GM21825 (cell line): ENCODE measurements around the gene RNF123.

Experiments used
- ATAC-seq: cut with Tn5 transposase; IDR thresholded peaks from one replicate; pipeline ENCODE4 v1.9.1; 2021; ENCODE audit warnings: mild to moderate bottlenecking, moderate library complexity; ENCODE audit not compliant: unreplicated experiment

RNF123 gene

DNA sequence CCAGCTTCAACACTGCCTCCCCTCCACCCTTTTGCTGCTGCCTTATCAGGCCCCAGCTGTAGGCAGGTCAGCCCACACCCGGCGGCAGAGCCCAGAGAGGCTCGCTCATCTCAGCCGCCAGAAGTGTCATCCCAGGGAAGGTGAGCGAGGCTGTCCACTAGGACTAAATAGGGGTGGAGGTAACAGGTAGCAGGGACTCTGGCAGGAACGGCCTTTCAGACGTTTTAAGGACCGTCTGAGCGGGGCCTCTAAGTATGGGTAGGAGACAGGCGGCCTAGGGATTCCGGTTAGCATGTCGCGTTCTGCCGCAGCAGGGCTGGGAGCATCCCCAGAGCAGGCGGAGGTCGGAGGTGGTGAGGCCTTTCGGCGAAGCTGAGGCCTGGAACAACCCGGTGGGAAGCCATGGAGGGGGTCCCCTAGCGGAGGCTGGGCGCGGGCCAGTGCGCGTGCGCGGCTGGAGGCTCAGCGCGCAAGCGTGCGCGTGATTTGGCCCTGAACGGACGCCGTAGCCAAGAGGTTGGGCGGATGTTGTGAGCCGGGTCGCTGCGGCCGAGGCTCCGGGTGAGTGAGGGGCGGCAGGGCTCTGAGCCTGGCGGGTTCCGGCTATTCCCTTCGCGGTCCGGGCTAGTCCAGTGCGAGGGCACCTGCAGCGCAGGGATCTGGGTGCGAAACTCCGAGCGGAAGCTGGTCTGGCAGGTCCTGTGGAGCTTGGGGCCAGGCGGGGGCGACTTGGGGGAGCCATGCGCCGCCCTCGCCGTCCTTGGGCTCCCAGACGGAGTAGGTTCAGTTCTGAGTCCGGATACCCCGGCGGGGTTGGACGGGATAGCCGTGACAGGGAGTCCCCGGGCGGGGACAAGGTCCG, at the start of gene RNF123, which contains the start of gene MST1:
Gene RNF123, plus strand, starts transcription at position 512 of the 862 bp plus-strand sequence. CDS start 1,609 bp downstream, outside the sequence.
Gene MST1, minus strand, starts transcription at position 429 of the 862 bp plus-strand sequence. CDS start 783 bp downstream, outside the sequence.
- ATAC-seq, result peak; percentile 48

DNA sequence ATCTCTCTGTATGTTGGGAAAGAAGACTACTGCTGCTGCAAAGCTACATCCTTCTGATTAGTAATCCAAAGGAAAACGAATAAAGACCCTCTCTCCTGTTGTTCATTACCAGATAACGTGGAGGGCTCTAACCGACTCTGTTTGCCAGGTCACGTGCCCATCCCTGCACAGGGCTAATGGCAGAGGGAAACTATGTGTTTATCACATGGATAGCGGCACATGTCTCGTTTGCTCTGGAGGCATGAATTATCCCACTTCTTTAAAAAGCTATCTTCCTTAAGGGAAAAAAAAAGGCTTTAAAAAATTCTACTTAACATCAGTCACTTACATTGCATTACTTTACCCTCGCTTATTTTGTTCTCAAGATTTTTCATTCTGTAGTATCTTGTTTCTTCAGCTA, 48.1 kb upstream of the RNF123 start:
- ATAC-seq, result no peak

DNA sequence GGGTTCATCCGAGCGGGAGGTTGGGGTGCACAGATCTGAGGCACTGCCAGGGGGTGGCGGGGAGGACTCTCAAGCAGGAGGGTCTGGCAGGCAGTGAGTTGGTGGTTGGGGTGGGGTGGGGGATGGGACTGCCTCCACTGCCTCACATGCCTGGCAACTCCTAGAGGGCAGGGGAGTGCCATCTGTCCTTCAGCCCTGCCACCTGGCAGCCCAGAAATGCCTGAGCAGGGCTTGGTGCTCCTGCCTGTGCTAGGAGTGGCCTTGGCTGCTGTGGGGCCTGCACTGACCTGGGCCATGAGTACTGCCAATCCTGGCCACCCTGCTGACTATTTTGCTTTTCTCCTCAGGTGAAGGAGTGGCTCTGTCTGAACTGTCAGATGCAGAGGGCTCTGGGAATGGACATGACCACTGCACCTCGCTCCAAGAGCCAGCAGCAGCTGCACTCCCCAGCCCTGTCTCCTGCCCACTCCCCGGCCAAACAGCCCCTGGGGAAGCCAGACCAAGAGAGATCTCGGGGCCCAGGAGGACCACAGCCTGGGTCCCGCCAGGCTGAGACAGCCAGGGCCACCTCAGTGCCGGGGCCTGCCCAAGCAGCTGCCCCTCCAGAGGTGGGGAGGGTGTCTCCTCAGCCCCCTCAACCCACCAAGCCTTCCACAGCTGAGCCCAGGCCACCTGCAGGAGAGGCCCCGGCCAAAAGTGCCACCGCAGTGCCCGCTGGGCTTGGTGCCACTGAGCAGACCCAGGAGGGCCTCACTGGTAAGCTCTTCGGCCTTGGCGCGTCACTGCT, 47.2 kb upstream of the RNF123 start:
- ATAC-seq, result no peak

DNA sequence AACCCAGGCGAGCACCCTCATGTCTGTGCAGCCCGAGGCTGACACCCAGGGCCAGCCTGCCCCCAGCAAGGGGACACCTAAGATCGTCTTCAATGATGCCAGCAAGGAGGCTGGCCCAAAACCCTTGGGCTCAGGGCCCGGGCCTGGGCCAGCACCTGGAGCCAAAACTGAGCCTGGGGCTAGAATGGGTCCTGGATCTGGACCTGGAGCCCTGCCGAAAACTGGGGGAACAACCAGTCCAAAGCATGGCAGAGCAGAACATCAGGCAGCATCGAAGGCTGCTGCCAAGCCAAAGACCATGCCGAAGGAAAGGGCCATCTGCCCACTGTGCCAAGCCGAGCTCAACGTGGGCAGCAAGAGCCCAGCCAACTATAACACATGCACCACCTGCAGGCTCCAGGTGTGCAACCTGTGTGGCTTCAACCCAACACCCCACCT, 46.6 kb upstream of the RNF123 start:
- ATAC-seq, result no peak

DNA sequence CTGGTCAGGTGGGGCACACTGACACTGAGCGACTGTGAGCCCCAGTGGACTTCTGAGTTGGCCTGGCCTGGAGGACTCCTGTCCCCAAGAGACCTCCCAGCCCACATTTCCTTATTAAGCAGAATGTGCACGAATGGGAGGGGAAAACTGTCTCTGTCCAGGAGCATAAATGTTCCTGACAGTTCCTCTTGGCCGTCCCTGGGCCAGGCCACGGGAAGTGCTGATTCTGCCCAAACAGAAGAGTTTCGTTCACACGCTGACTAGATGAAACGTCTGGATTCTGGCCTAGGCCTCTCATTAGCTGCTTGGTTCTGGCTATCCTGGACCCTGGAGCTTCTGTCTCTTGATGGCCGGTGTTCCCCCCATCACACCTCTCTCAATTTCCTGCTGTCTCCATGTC, 44.7 kb upstream of the RNF123 start:
- ATAC-seq, result no peak

DNA sequence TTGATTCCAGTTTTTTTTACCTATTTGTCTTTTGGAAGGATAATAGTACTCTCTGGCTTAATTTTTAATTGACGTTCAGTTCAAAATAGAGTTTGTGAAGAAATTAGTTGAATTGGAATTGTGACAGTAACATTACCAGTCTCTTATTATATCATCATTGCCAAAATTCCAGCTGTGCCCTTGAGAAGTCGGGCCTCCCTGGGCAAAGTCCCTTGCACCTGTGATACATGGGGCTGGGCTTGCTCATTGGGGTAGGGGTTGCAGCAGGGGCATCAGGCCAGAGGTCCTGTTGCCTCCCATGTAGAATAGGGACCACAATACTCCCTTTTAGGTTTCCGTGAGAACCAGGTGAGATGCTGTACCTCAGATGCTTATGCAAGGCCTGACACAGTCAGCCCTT, 43.1 kb upstream of the RNF123 start:
- no peak for ATAC-seq

DNA sequence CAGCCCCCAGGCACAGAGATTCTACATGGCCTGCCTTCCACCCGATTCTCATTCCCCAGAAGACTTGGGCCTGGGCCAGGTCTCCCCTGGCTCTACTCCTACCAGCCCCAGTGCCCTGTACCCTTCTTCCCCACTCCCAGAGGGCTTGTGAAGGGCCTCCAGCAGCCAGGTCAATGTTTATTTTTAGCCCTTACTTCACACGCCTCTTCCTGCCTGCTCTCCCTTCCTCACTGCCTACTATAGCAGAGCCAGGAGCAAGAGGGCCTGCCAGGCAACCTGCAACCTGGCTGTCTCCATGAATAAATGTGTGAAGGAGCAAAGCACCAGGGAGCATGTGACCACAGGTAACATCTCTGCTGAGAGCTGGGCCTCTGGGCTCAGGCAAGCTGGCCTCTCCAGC, 41.6 kb upstream of the RNF123 start:
- no peak for ATAC-seq

DNA sequence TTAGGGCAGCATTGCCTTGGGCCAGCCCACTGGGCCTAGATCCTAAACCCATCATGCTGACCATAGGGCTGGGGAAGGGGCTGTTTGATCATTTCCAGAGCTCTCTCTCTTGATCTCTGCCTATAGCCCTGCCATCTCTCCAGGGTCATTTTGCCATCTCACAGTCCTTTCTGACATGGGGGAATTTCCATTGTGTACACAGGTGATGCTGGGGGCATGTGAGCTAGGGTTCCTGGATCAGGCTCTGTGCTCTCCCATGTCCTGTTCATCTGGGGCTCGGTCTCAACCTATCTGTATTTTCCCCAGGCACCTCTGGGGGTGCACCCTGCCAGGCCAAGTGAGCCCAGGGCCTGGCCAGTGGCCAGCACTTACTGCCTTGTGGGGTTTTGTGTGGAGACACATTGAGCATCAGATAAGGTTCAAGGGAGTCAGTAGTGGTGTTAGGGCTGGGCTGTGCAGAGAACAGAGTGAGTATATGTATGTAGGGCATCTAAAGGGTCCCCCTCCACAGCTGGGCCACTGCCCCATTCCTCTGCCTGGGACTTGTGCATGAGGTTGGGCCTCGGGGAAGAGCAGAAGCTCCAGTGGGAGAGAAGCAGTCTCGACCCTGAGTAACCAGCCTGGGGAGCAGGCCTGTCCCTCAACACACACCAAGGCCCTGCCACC, 40.9 kb upstream of the RNF123 start:
- no peak for ATAC-seq

DNA sequence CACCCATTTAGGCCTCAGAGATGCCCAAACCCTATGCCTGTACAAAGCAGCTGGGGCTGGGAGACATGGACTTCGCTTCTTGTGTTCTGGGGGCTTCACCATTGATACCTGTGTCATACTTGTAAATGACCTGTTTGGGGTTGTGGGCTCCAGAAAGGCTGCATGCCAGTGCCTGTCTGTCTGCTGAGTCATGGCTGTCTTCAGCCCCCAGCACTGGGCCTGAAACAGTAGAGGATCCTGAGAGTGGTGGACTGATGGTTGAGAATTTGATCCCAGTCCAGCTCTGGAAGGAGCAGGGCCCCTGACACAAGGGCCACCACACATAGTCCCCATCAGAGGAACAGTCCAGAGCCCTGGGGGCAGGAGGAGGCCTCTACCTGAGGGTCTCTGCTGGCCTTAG, 39.8 kb upstream of the RNF123 start:
- no peak for ATAC-seq

DNA sequence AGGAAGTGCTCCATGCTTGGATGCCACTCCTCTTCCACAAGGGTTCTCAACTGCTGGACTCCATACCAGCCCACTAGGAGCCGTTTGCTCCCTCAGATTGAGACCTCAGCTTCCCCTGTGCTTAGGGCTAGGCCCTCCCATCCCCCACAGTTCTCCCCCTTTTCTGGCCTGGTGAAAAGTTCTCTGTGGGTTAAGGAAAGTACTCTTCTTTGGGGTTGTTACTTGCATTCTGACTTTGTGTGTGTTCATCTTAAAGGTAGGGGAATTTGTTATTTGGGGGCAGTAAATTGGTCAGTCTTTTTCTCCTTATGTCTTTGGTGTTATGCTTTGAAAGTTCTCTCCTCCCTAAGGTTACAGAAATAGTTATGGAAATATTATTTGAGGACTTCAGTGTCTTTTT, 39.2 kb upstream of the RNF123 start:
- no peak for ATAC-seq

DNA sequence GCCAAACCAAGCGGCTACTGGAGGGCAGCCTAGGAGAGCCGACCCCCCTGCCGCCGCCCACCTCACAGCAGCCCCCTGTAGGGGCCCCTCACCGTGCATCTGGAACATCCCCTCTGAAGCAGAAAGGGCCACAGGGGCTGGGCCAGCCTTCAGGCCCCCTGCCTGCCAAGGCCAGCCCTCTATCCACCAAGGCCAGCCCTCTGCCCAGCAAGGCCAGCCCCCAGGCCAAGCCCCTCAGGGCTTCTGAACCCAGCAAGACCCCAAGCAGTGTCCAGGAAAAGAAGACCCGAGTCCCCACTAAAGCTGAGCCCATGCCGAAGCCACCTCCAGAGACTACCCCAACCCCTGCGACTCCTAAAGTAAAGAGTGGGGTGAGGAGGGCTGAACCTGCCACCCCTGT, 38.7 kb upstream of the RNF123 start:
- ATAC-seq, result no peak

DNA sequence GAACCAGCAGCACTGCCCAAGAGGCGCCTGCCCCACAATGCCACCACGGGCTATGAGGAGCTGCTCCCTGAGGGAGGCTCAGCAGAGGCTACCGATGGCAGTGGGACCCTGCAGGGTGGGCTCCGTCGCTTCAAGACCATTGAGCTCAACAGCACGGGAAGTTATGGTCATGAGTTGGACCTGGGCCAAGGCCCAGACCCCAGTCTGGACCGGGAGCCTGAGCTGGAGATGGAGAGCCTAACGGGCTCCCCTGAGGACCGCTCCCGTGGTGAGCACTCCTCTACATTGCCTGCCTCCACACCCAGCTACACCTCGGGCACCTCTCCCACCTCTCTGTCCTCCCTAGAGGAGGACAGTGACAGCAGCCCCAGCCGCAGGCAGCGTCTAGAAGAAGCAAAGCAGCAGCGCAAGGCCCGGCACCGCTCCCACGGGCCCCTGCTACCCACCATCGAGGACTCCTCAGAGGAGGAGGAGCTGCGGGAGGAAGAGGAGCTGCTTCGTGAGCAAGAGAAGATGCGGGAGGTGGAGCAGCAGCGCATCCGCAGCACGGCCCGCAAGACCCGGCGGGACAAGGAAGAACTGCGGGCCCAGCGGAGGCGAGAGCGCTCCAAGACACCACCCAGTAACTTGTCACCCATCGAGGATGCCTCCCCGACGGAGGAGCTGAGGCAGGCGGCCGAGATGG, 37.0 kb upstream of the RNF123 start:
- ATAC-seq, result no peak

DNA sequence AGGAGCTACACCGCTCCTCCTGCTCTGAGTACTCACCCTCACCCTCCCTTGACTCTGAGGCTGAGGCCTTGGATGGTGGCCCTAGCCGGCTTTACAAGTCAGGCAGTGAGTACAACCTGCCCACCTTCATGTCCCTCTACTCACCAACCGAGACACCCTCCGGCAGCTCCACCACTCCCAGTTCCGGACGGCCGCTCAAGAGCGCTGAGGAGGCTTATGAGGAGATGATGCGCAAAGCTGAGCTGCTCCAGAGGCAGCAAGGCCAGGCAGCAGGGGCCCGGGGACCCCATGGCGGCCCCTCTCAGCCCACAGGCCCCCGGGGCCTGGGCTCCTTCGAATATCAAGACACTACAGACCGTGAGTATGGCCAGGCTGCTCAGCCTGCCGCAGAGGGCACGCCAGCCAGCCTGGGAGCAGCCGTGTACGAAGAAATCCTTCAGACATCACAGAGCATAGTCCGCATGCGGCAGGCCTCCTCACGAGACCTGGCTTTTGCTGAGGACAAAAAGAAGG, 36.4 kb upstream of the RNF123 start:
- ATAC-seq, result no peak

DNA sequence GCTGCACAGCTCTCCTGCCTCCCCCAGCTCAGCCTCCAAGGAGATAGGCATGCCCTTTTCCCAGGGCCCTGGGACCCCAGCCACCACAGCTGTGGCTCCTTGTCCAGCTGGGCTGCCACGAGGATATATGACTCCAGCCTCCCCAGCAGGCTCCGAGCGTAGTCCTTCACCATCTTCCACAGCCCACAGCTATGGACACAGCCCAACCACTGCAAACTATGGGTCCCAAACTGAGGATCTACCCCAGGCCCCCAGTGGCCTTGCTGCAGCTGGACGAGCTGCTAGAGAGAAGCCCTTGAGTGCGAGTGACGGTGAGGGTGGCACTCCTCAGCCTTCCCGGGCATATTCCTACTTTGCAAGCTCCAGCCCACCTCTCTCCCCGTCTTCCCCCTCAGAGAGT, 35.7 kb upstream of the RNF123 start:
- no peak for ATAC-seq

DNA sequence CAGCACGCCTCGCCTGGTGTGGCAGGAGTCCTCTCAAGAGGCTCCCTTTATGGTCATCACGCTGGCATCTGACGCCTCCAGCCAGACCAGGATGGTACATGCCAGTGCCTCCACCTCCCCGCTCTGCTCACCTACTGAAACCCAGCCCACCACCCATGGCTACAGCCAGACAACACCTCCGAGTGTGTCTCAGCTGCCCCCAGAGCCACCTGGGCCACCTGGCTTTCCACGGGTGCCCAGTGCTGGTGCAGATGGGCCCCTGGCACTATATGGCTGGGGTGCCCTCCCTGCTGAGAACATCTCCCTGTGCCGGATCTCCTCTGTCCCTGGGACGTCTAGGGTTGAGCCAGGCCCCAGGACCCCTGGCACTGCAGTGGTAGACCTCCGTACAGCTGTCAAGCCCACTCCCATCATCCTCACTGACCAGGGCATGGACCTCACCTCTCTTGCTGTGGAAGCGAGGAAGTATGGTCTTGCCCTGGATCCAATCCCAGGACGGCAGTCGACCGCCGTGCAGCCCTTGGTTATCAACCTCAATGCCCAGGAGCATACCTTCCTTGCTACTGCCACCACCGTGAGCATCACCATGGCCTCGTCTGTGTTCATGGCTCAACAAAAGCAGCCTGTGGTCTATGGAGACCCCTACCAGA, 35.1 kb upstream of the RNF123 start:
- ATAC-seq, result no peak

DNA sequence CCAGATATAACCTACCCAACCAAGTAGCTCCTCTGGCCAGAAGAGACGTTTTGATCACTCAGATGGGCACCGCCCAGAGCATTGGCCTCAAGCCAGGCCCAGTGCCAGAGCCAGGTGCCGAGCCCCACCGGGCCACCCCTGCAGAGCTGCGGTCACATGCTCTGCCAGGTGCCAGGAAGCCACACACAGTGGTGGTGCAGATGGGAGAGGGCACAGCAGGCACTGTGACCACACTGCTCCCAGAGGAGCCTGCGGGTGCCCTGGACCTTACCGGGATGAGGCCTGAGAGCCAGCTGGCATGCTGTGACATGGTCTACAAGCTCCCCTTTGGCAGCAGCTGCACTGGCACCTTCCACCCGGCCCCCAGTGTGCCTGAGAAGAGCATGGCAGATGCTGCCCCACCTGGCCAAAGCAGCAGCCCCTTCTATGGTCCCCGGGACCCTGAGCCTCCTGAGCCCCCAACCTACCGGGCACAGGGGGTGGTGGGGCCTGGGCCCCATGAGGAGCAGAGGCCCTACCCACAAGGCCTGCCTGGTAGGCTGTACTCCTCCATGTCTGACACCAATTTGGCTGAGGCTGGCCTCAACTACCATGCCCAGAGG, 34.3 kb upstream of the RNF123 start:
- no peak for ATAC-seq

DNA sequence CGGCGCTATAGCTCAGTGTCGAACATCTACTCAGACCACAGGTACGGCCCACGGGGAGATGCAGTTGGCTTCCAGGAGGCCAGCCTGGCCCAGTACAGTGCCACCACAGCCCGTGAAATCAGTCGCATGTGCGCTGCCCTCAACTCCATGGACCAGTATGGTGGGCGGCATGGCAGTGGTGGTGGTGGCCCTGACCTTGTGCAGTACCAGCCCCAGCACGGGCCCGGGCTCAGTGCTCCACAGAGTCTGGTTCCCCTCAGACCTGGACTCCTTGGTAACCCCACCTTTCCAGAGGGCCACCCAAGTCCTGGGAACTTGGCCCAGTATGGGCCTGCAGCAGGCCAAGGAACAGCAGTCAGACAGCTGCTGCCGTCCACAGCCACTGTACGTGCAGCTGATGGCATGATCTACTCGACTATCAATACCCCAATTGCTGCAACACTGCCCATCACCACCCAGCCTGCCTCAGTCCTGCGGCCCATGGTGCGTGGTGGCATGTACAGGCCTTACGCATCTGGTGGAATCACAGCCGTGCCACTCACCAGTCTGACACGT, 33.5 kb upstream of the RNF123 start:
- ATAC-seq, result no peak

DNA sequence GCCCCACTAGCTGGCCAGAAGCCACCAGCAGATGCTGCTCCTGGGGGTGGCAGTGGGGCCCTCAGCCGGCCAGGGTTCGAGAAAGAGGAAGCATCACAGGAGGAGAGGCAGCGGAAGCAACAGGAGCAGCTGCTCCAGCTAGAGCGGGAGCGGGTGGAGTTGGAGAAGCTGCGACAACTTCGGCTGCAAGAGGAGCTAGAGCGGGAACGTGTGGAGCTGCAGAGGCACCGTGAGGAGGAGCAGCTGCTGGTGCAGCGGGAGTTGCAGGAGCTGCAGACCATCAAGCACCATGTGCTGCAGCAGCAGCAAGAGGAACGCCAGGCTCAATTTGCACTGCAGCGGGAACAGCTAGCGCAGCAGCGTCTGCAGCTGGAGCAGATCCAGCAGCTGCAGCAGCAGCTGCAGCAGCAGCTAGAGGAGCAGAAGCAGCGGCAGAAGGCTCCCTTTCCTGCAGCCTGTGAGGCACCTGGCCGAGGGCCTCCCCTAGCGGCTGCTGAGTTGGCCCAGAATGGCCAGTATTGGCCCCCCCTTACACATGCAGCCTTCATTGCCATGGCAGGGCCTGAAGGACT, 32.7 kb upstream of the RNF123 start:
- ATAC-seq, result no peak
